Astrocyte of the cerebellum (primary cell): ENCODE measurements around the gene PRKRIP1.

Source experiments
- DNase-seq: peaks from one replicate; pipeline ENCODE4 v3.0.0-alpha.2; 2011; ENCODE audit warnings: low read depth
- H3K4me3 ChIP-seq: 2 replicates; pipeline ENCODE4 v1.5.1; 2011; ENCODE audit warnings: mild to moderate bottlenecking, low read depth, low read length, moderate library complexity
- CTCF ChIP-seq: IDR thresholded peaks from 2 replicates; pipeline ENCODE4 v1.5.1; 2012; ENCODE audit warnings: low read length, low read depth, moderate library complexity, mild to moderate bottlenecking; ENCODE audit errors: missing control alignments
- in situ Hi-C: cut with HindIII; loops from 2 replicates; pipeline ENCODE4 v1.10.0; 2017; ENCODE audit warnings: low sequenced_read_pairs

The PRKRIP1 gene

GRCh38 chr7:102387064-102387463, 9.1 kb upstream of the PRKRIP1 start:
- DNase-seq, result no peak
- in situ Hi-C loops, result no loop called here
- no peak for TF ChIP-seq CTCF

GRCh38 chr7:102389810-102390209, 6.4 kb upstream of the PRKRIP1 start:
- no peak for DNase-seq

More at GRCh38 chr7:102387064-102387463, 9.1 kb upstream of the PRKRIP1 start:
- H3K4me3 ChIP-seq, result no peak overlapping the region

GRCh38 chr7:102390697-102391484, 5.3 kb upstream of the PRKRIP1 start:
- peak; percentile 91 for TF ChIP-seq CTCF
- no peak overlapping the region for H3K4me3 ChIP-seq
- in situ Hi-C loops, result no loop called here
- DNase-seq, result peak; percentile 51

More at GRCh38 chr7:102389810-102390209, 6.4 kb upstream of the PRKRIP1 start:
- H3K4me3 ChIP-seq, result no peak overlapping the region
- no peak for TF ChIP-seq CTCF
- in situ Hi-C loops, result no loop called here

GRCh38 chr7:102392330-102392729, 3.8 kb upstream of the PRKRIP1 start:
- in situ Hi-C loops, result no loop called here
- TF ChIP-seq CTCF, result no peak
- no peak overlapping the region for H3K4me3 ChIP-seq
- DNase-seq, result no peak

GRCh38 chr7:102393467-102393866, 2.7 kb upstream of the PRKRIP1 start:
- DNase-seq, result no peak
- TF ChIP-seq CTCF, result no peak
- H3K4me3 ChIP-seq, result no peak overlapping the region
- in situ Hi-C loops, result no loop called here

GRCh38 chr7:102395592-102395872, 631 bp upstream of the PRKRIP1 start:
- in situ Hi-C loops, result no loop called here
- DNase-seq, result no peak
- peak overlapping the region; percentile 98 for H3K4me3 ChIP-seq
- no peak for TF ChIP-seq CTCF
